Tibial artery (tissue), 4 donors: Measurements from ENCODE around the gene ZDHHC16.

ENCODE experiments used
- DNase-seq, 2 donors: peaks; one replicate each; pipeline ENCODE4 v3.0.0-alpha.2; 2019
- H3K27ac ChIP-seq, 2 donors: fragments of 200-600 bp; sonication (generic) in 1 of 2; 1 replicate in 1 of 2; 2 replicates in 1 of 2; pipeline ENCODE4 v1.5.1; 2018 to 2019; ENCODE audit warnings: mild to moderate bottlenecking in 1 of 2
- H3K27me3 ChIP-seq, 2 donors: fragments of 200-600 bp; sonication (generic) in 1 of 2; one replicate each; pipeline versions ENCODE4 v1.5.1 to v1.6.0; 2016 to 2019
- H3K36me3 ChIP-seq, 3 donors: fragments of 200-600 bp; sonication (generic) in 2 of 3; one replicate each; pipeline ENCODE4 v1.5.1; 2016 to 2019; ENCODE audit warnings: mild to moderate bottlenecking in 2 of 3
- H3K4me1 ChIP-seq, 4 donors: fragments of 200-600 bp; sonication (generic) in 2 of 4; 1 replicate in 3 of 4; 2 replicates in 1 of 4; pipeline ENCODE4 v1.5.1; 2016 to 2019
- H3K4me3 ChIP-seq, 2 donors: fragments of 200-600 bp; sonication (generic) in 1 of 2; 1 replicate in 1 of 2; 2 replicates in 1 of 2; pipeline ENCODE4 v1.5.1; 2018 to 2019; ENCODE audit warnings: mild to moderate bottlenecking in 2 of 2
- H3K9me3 ChIP-seq, 3 donors: fragments of 200-600 bp; sonication (generic) in 1 of 3; one replicate each; pipeline ENCODE4 v1.5.1; 2016 to 2019
- CTCF ChIP-seq, 2 experiments: fragments of 200-600 bp in 1 of 2; fragments of 450-650 bp in 1 of 2; IDR thresholded peaks; one replicate each; pipeline ENCODE4 v1.5.1; 2017 to 2019; ENCODE audit warnings: antibody characterized with exemption in 2 of 2, mild to moderate bottlenecking in 1 of 2, moderate library complexity in 1 of 2
- intact Hi-C: fragments of 100-400 bp; cut with DNase I; formaldehyde crosslinking; loops from one replicate; pipeline ENCODE4 v1.15.0; 2023; ENCODE audit warnings: low total_unique reads

ZDHHC16 gene

GRCh38 chr10:97445722-97446639, at the start of gene ZDHHC16, which contains the start of gene EXOSC1:
Gene ZDHHC16, plus strand, starts transcription at chr10:97446175. Its CDS starts 5,501 bp downstream, at chr10:97451676.
Gene EXOSC1, minus strand, starts transcription at chr10:97446006. Its CDS starts 21 bp downstream, at chr10:97445985.
- H3K36me3 ChIP-seq: peaks cover 6 to 19% (median 6%) of the 10 kb centered on the region in 3 donors
- H3K27me3 ChIP-seq: no peaks in the 10 kb centered on the region
- peaks cover 0 to 41% (median 26%) of the 10 kb centered on the region in 4 donors for H3K4me1 ChIP-seq
- no peak for TF ChIP-seq CTCF (IDR thresholded peaks at IDR 0.05)
- no peaks in the 10 kb centered on the region for H3K9me3 ChIP-seq
- intact Hi-C loops: no loop called here
- peak within 1 kb of the TSS; percentile 74 to 76 for H3K4me3 ChIP-seq
- DNase-seq: peak; percentile 93 to 95
- peak within 1 kb of the TSS; percentile 74 to 78 for H3K27ac ChIP-seq

DNA sequence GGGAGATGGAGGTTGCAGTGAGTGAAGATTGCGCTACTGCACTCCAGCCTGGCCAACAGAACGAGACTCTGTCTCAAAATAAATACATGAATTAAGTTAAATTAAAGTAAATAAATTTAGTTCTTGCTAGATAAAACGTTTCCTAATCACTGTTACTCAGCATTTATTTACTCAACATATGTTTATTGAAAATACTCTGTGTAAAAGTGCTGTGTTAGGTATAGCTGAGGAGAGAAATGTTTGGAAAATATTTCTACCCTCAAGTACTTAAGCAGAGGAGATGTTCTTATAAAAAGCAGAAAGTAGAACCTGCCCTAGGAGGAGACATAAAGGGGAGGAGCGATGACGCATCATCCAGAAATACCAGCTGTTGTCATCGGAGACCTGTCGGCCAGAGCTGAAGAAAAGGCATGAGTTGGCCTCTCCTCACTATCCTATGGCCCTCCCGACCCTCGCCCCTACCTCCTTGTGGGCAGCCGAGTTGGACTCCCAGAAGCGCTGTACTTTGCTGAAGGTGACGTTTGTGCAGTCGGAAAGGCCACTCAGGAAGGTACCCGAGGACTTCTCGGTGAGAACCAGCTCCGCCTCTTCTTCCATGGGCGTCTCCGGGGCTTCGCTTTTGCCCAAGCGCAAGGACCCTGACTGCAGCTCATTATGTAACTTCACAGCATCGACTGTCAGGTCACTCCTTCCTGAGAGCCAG, 46.0 kb upstream of the ZDHHC16 start:
- H3K27me3 ChIP-seq: no peaks in the 10 kb centered on the region
- H3K4me3 ChIP-seq: peak overlapping the region; percentile 72 to 80
- H3K36me3 ChIP-seq: peaks cover 0 to 23% (median 5%) of the 10 kb centered on the region in 3 donors
- H3K27ac ChIP-seq: peak overlapping the region; percentile 74 to 78
- TF ChIP-seq CTCF (IDR thresholded peaks at IDR 0.05): no peak
- peaks cover 0 to 16% (median 11%) of the 10 kb centered on the region in 4 donors for H3K4me1 ChIP-seq
- no peak for DNase-seq
- H3K9me3 ChIP-seq: no peaks in the 10 kb centered on the region
- intact Hi-C loops: no loop called here

GRCh38 chr10:97400665-97401454, 45.1 kb upstream of the ZDHHC16 start, which contains the start of gene RRP12:
Gene RRP12, minus strand, starts transcription at chr10:97401340. Its CDS starts 109 bp downstream, at chr10:97401231.
- Histone ChIP-seq H3K27me3 (no peaks in the 10 kb centered on the region), H3K4me3 (peak within 1 kb of the TSS; percentile 72 to 80), H3K9me3 (no peaks in the 10 kb centered on the region), H3K4me1 (peaks cover 0 to 16% (median 11%) of the 10 kb centered on the region in 4 donors), H3K36me3 (peaks cover 0 to 15% (median 0%) of the 10 kb centered on the region in 3 donors), H3K27ac (peak within 1 kb of the TSS; percentile 74 to 78)
- DNase-seq: peak; percentile 90 to 91
- intact Hi-C loops: no loop called here
- no peak for TF ChIP-seq CTCF (IDR thresholded peaks at IDR 0.05)

DNA sequence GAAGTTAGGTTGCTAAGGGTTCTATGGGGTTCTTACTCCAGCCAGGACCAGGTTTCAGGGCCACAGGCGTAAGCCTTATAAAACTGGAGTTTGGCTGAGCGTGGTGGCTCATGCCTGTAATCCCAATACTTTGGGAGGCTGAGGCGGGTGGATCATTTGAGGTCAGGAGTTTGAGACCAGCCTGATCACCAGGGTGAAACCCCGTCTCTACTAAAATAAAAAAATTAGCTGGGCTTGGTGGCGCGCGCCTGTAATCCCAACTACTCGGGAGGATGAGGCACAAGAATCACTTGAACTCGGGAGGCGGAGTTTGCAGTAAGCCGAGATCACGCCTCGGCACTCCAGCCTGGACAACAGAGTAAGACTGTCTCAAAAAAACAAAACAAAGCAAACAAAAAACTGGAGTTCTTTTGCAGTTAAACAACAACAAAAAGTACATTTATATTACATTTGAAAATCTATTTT, 44.5 kb upstream of the ZDHHC16 start:
- intact Hi-C loops: no loop called here
- DNase-seq: no peak
- Histone ChIP-seq H3K4me3 (peak overlapping the region; percentile 72 to 80), H3K27me3 (no peaks in the 10 kb centered on the region), H3K9me3 (no peaks in the 10 kb centered on the region), H3K36me3 (peaks cover 0 to 8% (median 0%) of the 10 kb centered on the region in 3 donors), H3K27ac (peak overlapping the region; percentile 74 to 78), H3K4me1 (peaks cover 0 to 16% (median 11%) of the 10 kb centered on the region in 4 donors)
- no peak for TF ChIP-seq CTCF (IDR thresholded peaks at IDR 0.05)

DNA sequence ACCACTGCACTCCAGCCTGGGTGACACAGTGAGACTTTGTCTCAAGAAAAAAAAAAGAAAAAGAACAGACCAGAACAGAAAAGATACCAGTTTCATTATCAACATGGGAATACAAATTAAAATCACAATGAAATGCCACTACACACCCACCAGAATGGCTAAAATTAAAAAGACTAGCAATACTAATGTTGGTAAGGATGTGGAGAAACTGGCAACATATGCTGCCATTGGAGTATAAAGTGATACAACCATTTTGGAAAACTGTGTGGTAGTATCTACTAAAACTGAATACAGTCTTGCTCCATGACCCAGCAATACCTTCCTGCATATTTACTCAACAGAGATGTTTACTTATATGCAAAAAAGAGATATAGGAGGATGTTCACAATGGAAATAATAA, 41.9 kb upstream of the ZDHHC16 start:
- Histone ChIP-seq H3K36me3 (no peaks in the 10 kb centered on the region), H3K4me3 (no peak overlapping the region), H3K27me3 (no peaks in the 10 kb centered on the region), H3K9me3 (no peaks in the 10 kb centered on the region), H3K4me1 (peaks cover 0 to 23% (median 16%) of the 10 kb centered on the region in 4 donors), H3K27ac (no peak overlapping the region)
- DNase-seq: no peak
- intact Hi-C loops: no loop called here
- no peak for TF ChIP-seq CTCF (IDR thresholded peaks at IDR 0.05)
